NCI-H226 (cell line): ENCODE measurements around the gene ZFAND3.
"Not testable (repeated sequence)": the region's sequence is repeated elsewhere in the genome, so short reads cannot be mapped to it uniquely, and the experiment has no call there.

Source experiments
- DNase-seq: peaks from one replicate; pipeline ENCODE4 v3.0.0-alpha.2; 2015

The ZFAND3 gene

DNA sequence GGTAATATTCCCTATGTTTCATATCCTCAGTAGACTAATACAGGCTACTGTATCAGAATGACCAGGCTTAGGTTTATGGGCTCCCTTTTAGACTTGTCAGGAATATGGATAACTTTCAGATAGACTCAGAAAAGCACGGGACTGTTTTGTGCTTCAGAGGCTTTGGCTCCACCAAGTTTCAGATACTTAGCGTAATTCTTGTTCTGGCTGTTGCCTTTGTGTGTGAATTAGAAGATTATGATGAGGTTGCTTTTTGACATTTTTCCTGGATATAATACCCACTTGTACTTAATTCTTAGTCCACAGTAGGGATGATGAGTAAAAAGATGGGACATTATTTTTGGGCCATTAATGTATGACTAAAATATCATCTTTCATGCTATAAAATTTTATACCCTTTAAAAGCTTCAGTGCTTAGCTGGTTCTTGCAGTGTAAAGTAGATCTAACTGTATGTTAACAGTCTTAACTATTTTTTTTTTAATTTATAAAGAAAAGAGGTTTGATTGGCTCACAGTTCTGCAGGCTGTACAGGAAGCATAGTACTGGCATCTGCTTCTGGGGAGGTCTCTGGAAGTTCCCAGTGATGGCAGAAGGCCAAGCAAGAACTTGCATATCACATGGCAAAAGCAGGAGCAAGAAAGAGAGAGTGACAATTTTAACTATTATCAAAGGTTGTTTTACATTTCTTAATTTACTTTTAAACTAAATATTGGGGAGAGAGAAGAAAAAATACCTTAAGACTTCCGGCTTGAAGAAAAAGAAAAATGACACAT, 120.7 kb downstream of the ZFAND3 start:
- peak; percentile 26 for DNase-seq

DNA sequence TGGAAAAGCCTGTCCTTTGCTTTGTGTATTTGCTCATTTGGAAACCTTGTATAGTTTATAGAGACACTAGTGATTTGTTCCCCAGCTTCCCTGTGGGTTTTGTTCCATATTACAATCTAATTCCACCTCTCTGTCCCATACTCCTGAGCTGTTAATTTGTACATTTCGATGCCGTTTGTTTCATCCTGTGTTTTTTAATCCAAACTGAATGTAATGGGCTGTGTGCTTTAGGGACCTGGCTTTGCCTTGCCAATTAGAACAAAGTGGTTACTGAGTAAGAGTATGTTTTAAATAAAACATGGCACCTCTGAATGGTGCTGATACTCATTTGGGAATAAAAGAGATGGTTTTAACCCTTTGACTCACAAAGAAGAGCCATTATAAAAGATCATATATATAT, 122.3 kb downstream of the ZFAND3 start:
- DNase-seq: no peak

DNA sequence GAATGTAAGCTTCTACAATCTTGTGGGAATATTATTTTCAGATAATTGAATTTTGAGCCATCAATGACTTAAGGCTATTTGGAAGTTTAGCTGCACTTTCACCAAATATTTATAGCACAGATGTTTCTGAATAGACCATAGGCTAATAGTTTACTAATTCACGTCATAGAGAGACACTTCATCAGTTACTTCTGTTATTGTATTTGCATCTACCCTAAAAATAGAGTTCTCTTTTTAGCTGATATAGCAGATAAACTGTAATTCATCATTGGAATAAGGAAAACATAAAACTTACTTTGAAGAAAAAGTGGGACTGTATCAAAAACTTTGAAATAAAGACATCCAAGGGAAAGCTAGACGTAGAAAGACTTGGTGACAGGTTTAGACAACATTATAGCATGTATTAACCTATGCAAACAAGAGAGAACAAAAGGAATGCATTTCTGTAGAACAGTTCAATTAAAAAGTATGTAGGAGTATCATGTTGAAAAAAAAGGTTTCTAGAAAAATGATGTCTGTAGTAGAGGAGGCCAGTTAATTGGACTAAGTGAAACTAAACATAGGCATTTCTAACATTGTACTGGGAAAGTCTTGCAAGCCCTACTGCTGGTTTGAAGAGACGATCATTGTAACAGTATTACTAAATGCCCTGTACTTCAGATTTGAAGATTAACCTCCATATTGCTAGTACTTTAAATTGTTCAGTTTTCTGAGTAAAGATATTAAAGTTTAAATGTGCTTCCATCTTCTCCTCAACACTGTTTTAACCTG, 123.3 kb downstream of the ZFAND3 start:
- no peak for DNase-seq

DNA sequence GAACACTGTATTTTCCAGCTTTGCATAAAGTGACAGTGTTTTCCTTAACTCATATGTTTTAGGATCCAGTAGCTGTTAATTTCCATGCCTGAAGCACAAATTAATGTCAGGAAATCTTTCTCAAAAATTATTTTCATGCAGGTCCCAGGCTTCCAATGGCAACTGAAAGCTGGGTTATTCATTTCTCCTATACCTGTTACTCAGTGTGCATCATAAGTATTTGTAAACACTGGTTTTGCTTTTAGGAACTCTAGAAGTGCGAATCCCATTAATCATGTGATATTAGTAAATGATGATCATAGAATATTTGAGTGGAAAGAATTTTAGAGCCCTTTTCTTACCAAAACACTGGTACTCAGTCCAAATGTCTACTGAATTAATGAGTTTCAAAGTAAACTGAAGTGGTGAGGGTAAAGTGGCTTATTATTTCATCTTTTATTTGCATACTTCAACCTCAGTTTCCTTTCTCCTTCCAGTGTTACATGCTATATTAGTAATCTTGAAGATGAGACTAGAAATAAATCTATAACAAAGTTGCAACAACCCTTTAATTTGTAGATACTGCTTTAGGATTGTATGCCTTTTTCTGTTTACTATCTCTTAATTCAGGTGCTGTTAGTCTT, 124.0 kb downstream of the ZFAND3 start:
- no peak for DNase-seq

DNA sequence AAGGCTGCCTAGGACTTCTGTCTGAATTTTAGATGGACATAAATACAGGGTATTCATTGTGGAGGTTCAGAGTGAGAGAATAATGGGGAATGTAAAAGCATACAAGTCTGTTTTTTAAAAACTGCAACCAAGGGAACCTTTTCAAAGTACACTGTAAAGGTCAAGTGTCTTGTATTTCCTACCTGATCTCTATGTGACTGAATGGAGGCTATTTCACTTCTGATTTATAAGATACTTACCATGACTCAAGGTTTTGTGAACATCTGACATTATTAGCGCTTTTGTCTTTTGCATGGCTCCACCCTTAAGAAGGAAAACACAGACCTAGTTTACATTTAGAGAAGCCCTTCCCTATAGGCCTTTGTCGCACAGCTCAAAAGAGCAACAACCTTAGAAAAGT, 126.5 kb downstream of the ZFAND3 start:
- no peak for DNase-seq

DNA sequence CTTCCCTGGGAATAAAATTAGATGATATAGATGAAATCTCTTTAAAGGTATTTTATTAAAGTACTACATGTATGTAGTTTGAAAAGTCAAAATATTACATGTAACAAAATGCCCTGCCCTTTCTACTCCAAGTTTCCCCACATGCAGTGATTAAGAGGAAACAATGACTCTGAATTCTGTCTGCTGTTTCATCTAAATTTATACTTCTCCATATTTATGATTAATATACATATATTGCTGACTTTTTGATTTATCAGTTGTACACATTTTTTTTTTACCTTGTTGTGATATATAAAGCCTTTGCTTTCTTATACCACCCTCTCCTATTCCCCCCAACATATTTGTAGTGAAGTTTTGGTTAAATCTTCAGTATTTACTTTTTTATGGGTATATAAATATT, 127.9 kb downstream of the ZFAND3 start:
- no peak for DNase-seq

DNA sequence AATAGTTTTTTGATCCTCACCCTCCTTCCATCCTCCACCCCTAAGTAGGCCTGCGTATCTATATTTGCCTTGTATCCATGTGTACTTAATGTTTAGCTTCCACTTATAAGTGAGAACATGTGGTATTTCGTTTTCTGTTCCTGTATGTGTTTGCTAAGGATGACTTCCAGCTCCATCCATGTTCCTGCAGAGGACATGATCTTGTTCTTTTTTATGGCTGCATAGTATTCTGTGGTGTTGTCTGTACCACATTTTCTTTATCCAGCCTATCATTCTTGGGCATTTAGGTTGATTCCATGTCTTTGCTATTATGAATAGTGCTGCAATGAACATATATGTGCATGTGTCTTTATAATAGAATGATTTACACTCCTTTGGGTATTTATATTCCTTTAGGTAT, 129.1 kb downstream of the ZFAND3 start:
- not testable (repeated sequence) for DNase-seq

DNA sequence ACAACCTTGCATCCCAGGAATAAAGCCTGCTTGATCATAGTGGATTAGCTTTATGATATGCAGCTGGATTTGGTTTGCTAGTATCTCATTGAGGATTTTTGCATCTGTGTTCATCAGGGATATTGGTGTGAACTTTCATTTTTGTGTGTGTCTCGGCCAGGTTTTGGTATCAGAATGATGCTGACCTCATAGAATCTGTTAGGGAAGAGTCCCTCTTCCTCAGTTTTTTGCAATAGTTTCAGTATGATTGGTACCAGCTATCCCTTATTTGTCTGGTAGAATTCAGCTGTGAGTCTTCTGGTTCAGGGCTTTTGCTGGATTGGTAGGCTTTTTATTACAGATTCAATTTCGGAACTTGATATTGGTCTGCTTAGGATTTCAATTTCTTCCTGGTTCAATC, 132.5 kb downstream of the ZFAND3 start:
- no peak for DNase-seq

DNA sequence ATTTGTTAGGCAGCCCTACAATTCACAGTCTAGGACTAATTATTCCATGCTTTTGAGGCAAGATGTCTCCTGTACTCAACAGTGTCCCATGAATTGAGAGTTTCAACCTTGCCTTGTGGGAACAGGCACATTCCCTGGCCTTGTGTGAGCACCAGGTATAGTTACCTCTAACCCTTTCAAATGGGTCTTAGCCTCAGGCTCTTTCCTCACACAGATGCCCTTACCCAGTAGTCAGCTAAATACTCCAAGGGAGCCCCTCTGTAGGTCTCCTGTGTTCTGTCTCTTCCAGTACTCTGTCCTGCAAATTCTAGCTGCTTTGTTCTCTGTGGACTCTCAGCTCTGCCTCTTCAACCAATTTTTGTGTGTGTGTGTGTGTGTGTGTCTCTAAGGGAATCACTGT, 135.3 kb downstream of the ZFAND3 start:
- DNase-seq: no peak

DNA sequence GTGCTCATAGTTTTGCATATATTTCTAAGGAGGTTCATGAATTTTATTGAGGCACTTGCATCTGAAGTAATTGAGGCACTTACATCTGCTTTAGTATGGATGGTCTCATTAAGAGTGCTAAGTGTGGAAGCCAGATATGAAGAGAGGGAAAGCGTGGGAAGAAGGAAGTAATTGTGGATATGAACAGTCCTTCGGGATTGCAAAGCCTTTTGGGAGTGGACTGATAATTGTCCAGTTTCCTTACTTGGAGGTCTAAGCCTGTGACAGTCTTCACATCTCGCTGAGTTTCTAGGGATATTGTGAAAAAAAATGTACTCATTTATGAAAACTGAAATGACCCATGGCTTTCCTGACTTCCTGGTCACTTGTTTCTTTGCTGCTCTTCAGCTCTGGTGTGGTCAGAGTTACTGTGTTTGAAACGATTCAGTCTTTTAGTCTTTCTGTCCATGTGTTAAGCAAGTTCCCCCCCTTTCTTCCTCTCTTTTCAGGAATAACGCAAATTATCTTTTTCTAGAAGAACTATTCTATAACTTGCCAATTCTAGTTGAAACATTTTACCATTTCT, 137.3 kb downstream of the ZFAND3 start:
- DNase-seq: no peak

DNA sequence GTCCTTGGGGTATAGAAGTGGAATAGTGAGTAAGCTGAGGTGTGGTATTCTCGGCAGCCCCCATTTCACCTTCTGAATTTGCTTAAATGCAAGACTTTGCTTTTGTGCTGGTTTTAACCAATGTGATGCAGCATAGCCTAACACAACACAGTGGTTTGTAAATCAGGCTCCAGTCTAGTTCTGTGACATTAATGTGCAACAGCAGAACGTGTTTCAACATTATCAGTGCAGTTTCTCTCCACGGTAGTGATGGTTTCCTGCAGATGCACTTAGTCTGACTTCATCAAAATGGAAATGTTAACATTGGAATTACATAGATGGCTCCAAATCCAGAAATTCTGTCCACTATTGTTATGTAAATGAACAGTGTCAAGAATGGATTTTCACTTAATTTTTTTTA, 139.5 kb downstream of the ZFAND3 start:
- DNase-seq: no peak

DNA sequence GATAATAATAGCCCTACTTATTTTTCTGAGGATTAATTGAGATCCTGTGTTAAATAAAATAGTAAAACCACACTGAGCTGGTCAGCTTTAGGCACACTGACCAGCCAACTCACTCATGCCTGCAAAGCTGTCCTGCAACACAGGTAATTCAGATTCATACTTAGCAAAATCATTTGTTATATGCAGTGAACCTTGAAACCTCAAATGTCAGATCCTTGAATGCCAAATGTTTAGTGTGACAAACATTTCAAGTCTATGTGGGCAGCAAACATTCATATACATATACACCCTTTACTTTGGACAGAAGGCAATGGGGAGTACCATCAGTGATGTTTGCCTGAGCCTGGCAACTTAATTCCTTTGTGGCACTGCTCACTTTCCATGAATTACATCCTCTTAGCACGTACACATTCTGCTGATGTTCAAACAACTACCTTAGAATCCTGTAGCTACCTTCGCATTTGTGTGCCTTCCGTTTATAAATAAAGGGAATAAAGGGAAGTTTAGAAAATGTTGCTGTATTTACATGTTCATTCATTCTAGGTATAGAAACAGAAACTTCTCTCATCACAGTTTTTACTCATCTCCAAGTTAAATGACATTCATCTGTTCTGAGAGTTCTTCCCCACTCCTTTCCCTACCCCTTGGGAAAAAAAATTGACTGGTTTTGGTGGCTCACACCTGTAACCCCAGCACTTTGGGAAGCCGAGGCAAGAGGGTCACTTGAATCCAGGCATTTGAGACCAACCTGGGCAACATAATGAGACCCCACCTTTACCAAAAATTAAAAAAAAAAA, 140.8 kb downstream of the ZFAND3 start:
- no peak for DNase-seq

DNA sequence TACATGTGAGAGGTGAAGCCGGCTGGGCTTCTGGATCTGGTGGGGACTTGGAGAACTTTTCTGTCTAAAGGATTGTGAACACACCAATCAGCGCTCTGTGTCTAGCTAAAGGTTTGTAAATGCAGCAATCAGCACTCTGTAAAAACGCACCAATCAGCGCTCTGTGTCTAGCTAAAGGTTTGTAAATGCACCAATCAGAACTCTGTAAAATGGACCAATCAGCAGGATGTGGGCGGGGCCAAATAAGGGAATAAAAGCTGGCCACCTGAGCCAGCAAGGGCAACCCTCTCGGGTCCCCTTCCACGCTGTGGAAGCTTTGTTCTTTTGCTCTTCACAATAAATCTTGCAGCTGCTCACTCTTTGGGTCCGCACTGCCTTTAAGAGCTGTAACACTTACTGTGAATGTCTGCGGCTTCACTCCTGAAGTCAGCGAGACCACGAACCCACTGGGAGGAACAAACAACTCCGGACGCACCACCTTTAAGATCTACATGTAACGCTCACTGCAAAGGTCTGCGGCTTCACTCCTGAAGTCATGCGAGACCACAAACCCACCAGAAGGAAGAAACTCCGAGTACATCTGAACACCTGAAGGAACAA, 143.1 kb downstream of the ZFAND3 start:
- not testable (repeated sequence) for DNase-seq

DNA sequence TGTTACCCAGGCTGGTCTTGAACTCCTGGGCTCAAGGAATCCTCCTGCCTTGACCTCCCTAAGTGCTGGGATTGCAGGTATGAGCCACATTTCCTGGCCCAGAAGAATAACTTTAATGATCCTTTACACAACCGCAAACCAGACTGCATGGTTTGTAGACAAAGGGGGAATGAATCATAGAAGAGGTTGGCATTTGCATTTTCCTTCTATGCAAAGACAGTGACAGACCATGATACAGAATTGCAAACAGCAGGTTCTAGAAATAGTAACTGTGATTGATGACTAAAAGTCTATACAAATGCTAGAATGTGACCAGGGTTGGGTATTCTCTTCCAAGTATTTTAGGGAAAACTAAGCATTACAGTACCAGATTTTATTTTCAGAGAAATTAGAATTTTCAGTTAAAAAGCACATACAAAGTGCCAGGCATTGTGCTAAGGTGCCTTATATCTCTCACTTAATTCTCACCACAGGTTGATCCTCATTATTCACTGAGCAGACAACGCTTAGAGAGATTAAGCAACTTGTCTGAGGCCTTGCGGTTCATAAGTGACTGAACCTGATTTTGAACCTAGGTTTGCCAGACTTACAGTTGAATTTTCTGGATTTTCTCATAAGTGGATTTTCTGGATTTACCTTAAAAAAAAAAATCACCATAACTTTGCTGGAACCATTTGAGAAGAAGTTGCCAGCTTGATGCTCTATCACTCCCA, 146.6 kb downstream of the ZFAND3 start:
- peak; percentile 6 for DNase-seq

DNA sequence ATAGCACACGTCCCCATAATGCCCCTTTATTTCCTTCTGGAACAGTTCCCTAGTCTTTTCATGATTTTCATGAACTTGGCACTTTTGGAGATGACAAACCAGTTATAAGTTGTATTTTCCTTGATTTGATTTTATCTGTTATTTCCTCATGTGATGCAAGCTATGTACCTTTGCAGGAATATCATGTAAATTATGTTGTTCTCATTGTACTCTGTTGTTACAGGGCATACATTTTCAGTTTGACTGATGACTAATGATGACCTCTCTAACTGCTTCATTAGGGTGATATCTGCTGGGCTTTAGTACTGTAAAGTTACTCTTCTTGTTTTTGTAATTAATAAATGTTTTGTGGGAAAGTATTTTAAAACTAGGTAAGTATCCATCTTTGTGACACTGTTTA, 147.3 kb downstream of the ZFAND3 start:
- no peak for DNase-seq

DNA sequence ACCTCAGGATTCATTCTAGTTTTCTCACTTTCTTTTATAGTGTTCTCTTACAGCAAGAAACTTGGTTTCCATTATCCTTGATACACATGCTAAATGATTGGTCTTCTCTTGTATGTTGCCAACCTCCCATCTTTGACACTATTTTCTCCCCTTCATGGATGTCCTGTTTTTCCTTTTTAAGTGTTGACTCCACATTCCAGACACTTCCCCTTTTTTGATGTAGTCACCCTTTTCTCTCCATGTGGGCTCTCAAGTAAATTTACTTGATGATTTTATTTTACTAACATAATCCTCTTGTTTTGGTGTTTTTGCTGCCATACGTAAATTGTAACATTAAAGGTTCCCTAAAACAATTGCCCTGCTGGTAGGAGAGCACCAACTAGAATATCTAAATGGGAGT, 148.1 kb downstream of the ZFAND3 start:
- no peak for DNase-seq

DNA sequence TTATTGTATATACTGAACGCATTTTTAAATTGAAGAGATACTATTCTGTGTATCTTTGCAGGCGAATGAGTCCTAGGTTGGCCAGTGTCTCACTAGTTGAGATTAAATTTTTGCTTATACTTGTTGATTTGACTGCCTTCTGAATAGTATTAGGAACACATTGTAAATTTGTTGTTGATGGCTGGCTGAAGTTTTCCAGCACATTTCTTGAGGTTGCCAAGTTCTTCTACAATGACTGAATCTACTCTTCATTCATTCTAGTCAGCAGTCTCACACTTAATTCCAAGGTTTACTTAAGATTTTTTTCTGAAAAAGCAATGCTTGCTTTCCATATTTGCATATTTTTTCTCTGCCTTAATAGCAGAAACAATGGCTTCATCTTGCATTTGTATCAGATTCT, 151.7 kb downstream of the ZFAND3 start:
- no peak for DNase-seq

DNA sequence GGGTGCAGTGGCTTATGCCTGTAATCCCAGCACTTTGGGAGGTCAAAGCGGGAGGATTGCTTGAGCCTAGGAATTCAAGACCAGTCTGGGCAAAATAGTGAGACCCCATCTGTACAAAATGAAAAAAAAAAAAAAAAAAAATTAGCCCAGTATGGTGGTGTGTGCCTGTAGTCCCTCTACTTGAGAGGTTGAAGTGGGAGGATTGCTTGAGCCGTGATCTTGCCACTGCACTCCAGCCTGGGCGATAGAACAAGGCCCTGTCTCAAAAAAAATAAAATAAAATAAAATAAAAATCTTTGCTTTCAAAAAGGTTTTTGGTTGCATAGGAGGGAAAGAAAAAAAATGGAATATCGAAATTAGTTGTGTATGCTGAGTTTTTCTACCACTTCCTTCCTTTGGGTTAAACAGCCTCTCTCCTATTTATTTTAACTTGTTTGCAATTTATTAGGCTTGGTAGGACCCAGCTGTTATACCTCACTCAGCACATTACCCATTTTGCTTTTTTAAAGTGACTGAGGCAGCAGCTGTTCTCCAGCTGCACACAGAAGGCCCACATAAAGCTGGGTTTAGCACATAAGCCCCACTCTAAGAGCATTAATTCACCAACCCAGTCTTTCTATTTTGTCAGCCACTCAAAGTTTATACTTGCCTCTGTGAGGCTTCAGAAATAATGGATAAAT, 152.3 kb downstream of the ZFAND3 start:
- no peak for DNase-seq

DNA sequence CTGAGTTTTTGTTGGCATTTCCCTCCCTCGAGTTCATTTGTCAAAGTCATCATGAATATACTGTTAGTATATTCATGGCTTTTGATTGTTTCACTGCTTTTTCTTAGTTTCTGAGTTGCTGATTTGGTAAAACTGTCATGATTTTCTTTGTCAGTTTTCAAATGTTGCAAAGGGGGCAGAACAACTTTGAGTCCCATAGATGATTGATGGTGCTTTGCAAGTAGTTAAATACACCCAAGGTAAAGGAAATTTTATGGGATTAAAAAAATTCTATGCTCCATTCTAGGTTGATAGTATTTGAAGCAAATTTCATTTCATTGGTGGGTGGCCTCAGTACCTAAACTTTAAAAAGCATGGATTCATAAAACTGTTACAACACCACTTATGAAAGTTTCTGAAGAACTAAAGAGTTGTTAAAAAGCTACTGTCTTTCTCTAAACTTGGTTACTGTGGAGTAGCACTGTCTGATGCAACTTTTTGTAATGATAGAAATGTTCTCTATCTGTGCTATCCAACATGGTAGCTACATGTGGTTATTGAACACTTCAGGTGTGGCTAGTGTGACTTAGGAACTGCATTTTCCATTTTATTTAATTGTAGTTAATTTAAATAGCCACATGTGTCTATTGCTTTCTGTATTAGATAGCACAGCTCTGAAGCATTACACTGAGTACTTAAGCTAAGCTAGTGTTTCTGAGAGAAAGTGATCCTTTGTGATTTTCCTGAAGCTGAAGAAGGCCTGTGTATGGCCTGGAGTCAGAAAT, 153.6 kb downstream of the ZFAND3 start:
- no peak for DNase-seq

DNA sequence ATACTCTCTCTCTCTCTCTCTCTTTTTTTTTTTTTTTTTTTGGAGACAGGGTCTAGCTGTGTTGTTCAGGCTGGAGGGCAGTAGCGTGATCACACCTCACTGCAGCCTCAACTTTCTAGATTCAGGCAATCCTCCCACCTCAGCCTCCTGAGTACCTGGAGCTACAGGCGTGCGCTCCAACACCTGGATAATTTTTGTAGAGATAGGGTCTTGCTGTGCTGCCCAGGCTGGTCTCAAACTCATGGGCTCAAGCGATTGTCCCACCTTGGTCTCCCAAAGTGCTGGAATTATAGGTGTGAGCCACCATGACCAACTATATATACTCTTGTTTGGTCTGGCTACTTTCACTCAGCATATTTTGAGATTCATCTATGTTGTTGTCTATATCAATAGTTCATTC, 154.9 kb downstream of the ZFAND3 start:
- DNase-seq: no peak
